GM12875 (cell line): Measurements from ENCODE around the gene STAT4.

Experiments used
- H3K4me3 ChIP-seq: one replicate; pipeline ENCODE4 v1.5.1; 2011; ENCODE audit warnings: low read depth, low read length, control low read depth
- CTCF ChIP-seq: IDR thresholded peaks from 2 replicates; pipeline ENCODE4 v1.5.1; 2011; ENCODE audit warnings: low read depth, mild to moderate bottlenecking, control low read depth, inconsistent platforms, low read length, moderate library complexity, borderline replicate concordance; ENCODE audit not compliant: insufficient read depth

The STAT4 gene

GRCh38 chr2:191059308-191059707 lies 91.5 kb downstream of the STAT4 start:
- no peak overlapping the region for H3K4me3 ChIP-seq
- no peak for TF ChIP-seq CTCF

GRCh38 chr2:191056228-191056627 lies 94.6 kb downstream of the STAT4 start:
- TF ChIP-seq CTCF, result no peak
- H3K4me3 ChIP-seq, result no peak overlapping the region

GRCh38 chr2:191053256-191053655 lies 97.5 kb downstream of the STAT4 start:
- H3K4me3 ChIP-seq, result no peak overlapping the region

GRCh38 chr2:191051825-191052778 lies 98.7 kb downstream of the STAT4 start:
- no peak overlapping the region for H3K4me3 ChIP-seq
- peak; percentile 36; the same call in 1 of the 2 replicates for TF ChIP-seq CTCF

More at GRCh38 chr2:191053256-191053655, 97.5 kb downstream of the STAT4 start:
- TF ChIP-seq CTCF, result no peak

- TF ChIP-seq CTCF, result no peak
- H3K4me3 ChIP-seq, result no peak overlapping the region
These were observed 99.6 kb downstream of the STAT4 start for GRCh38 chr2:191051177-191051576.

GRCh38 chr2:191050640-191050987 lies 100.2 kb downstream of the STAT4 start:
- no peak for TF ChIP-seq CTCF

More at GRCh38 chr2:191050640-191050987, 100.2 kb downstream of the STAT4 start:
- no peak overlapping the region for H3K4me3 ChIP-seq
